AG04449 (cell line): ENCODE measurements around the gene DPYSL5.

Experiments
- CTCF ChIA-PET: fragments of 350-600 bp; formaldehyde crosslinking; extraction: SDS; loops from one replicate; lab custom pipeline; 2021; ENCODE audit warnings: antibody characterized with exemption; lab: Yijun Ruan, JAX
- POLR2A ChIA-PET: fragments of 400-600, 350-600 bp; formaldehyde crosslinking; extraction: SDS; loops from one replicate; lab custom pipeline; 2020; ENCODE audit warnings: antibody characterized with exemption, inconsistent platforms; lab: Yijun Ruan, JAX
- DNase-seq: peaks from one replicate; pipeline ENCODE4 v3.0.0-alpha.2; 2010; ENCODE audit warnings: low read depth, low spot score
- H3K4me3 ChIP-seq: 2 replicates; pipeline ENCODE4 v1.5.1; 2011; ENCODE audit warnings: low read depth, mild to moderate bottlenecking, control low read depth, low read length
- TF ChIP-seq, protein P1 (sequence below): IDR thresholded peaks from one replicate; pipeline ENCODE4 v1.5.1; 2011; ENCODE audit warnings: mild to moderate bottlenecking, moderate library complexity, low read length, control low read depth, inconsistent platforms; ENCODE audit not compliant: insufficient read depth; ENCODE audit errors: missing control alignments

Gene DPYSL5

DNA sequence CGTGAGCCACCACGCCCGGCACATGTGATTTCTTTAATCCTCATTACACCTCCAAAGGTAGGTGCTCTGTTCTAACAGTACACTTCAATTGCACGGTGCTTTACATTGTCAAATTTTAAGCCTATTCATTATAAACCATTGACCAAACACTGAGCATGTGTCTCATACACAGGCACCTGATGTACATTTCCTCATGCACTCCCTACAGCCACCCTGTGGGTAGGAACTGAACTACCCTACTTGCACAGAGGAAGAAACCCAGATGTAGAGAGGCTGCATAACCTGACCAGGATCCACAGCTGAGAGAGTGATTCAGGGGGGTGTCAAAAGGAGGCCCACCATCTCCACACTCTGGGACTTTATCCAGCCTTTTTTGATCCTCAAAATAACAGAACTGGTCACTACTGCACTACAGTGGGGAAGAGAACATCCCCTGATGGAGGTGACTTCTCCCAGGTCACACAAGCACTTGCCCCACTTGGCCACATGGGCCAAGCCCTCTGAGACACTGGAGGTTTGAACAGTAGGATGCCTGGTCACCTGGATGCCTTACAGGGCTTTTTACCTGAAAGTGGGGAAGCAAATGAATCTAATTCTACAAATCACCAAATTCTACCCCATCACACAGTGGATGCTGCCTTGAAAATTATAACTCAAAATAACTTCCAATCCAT lies 6.9 kb upstream of the DPYSL5 start:
- DNase-seq = no peak
- ChIA-PET POLR2A (no interaction called here), CTCF (interaction anchor here (1.4 to 13.6 kb wide), 3 partner anchors 8 to 98 kb away, joined by 3 to 309 read pairs (median 8); no protein-coding TSS in a partner anchor)
- TF ChIP-seq, protein P1, sequence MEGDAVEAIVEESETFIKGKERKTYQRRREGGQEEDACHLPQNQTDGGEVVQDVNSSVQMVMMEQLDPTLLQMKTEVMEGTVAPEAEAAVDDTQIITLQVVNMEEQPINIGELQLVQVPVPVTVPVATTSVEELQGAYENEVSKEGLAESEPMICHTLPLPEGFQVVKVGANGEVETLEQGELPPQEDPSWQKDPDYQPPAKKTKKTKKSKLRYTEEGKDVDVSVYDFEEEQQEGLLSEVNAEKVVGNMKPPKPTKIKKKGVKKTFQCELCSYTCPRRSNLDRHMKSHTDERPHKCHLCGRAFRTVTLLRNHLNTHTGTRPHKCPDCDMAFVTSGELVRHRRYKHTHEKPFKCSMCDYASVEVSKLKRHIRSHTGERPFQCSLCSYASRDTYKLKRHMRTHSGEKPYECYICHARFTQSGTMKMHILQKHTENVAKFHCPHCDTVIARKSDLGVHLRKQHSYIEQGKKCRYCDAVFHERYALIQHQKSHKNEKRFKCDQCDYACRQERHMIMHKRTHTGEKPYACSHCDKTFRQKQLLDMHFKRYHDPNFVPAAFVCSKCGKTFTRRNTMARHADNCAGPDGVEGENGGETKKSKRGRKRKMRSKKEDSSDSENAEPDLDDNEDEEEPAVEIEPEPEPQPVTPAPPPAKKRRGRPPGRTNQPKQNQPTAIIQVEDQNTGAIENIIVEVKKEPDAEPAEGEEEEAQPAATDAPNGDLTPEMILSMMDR = no peak
- H3K4me3 ChIP-seq = no peak overlapping the region

DNA sequence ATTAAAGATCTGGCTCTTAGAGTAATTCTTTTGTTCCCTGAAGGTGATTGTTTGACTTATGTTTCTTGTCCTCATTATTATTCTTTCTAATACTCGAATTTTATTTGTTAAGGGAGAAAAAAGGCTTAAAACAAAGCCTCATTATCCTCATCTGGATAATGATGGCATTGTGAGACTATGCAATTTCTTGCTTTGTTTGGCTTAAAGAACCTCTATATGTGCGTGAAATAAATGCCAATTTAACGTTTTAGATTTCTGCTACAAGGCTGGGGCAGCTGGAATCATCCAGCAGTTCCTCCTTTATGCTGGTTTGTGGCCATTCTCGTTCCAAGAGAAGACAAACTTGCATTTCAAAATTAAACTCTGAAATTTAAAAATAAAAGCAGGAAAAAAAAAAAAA lies 4.9 kb upstream of the DPYSL5 start:
- CTCF ChIA-PET = interaction anchor here (0.7 to 13.6 kb wide), 5 partner anchors 26 to 186 kb away, joined by 3 to 309 read pairs (median 4); no protein-coding TSS in a partner anchor
- POLR2A ChIA-PET = no interaction called here
- TF ChIP-seq, protein P1 = no peak
- no peak for DNase-seq
- H3K4me3 ChIP-seq = no peak overlapping the region

DNA sequence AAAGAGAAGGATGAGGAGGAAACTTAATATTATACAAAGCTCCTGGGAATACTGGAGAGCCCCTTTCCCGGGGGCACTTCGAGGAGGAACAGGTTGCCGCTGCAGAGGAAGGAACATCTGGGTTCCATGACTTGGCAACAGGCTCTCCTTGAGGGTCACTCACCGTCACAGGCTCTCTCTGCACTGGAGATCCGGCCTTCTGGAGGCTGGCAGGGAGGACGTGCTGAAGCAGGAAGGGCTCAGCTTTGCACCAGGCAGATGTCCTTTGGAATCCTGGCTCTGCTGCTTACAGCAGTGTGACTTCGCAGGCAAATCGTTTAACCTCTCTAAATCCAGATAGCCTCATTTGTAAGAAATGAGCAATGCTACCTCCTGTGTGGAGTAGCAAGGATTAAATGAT lies 2.9 kb upstream of the DPYSL5 start:
- ChIA-PET CTCF (interaction anchor here (1.0 to 13.6 kb wide), 26 partner anchors 8 to 234 kb away, joined by 3 to 309 read pairs (median 7); no protein-coding TSS in a partner anchor), POLR2A (interaction anchor here (0.9 kb wide), 1 partner anchor 183 kb away, joined by 3 read pairs; no protein-coding TSS in a partner anchor)
- DNase-seq = no peak

DNA sequence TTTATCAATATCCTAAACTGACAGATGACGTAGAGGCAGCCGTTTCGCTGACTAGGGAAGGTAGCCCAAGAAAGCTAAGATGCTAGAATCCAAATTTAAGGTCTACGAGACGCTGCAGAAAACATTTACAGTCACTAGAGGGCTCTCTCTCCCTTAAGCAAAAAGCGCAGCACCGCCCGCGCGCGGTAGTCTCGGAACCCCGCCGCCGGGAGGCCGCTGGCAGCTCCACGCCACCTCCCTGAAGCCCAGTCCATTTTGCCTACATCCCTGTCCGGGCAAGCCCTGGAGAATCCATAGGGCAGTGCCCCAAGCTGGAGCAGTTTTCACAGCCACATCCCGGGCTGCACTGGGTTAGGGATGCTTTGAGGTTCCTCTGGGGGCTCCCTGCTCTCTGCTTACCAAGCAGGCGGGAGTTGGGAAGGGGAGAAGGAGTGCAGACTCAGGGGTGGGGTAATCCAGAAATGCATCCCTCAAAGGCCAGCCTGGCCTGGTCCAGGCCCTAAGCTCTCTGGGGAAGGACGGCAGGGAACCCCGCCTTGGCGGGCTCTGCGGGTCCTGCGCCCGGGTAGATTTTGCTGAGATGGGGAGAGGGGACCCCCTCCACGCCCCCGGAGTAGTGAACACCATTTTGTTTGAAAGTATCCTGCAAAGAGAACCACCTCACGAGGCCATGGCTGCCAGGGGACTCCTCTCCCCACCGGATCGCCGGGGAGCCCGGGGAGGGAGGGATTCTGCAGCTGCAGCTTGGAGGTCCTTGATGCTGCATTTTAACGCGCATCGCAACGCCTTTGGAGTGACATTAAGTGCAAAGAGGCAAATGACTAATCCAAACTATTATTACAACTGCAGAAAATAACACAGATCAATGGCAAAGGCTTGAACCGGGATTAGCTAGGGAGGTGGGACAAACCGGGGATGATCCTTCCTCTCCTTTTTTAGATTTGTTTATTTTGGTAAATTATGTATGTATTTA lies 1.3 kb upstream of the DPYSL5 start:
- no peak overlapping the region for H3K4me3 ChIP-seq
- POLR2A ChIA-PET = interaction anchor here (0.6 kb wide), 1 partner anchor 1115 kb away, joined by 4 read pairs; no protein-coding TSS in a partner anchor

More for the DNA sequence above, 2.9 kb upstream of the DPYSL5 start:
- H3K4me3 ChIP-seq = no peak overlapping the region
- TF ChIP-seq, protein P1 = no peak

DNA sequence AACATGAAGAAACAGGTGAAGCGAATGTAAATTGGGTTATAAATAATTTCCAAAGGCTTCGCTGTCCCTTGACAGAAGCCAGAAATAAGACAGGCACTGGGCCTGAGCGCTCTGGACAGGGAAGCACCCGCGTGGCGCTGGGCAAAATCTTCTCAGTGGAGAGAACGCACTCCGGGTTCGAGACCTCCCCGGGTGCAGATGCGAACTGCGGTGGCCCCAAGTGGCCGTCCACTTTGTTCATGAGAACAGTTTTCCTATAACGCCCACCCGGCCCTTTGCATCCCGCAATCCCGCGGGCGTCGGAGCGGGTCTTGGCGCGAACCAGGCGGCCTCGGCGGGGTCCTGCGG lies 651 bp upstream of the DPYSL5 start:
- POLR2A ChIA-PET = no interaction called here
- no peak overlapping the region for H3K4me3 ChIP-seq
- no peak for DNase-seq
- CTCF ChIA-PET = interaction anchor here (0.9 to 13.6 kb wide), 22 partner anchors 12 to 209 kb away, joined by 3 to 309 read pairs (median 10); no protein-coding TSS in a partner anchor
- TF ChIP-seq, protein P1 = no peak

More for the DNA sequence above, 1.3 kb upstream of the DPYSL5 start:
- CTCF ChIA-PET = interaction anchor here (0.7 to 13.6 kb wide), 65 partner anchors 8 to 468 kb away, joined by 3 to 309 read pairs (median 5); no protein-coding TSS in a partner anchor
- peak; percentile 3 for DNase-seq
- TF ChIP-seq, protein P1 = peak; percentile 76
